GM18502 (cell line): ENCODE data around the gene CYB5RL.
A peak's percentile ranks its signal among the peaks of the same experiment; 100 is the strongest.
"Not testable (repeated sequence)": the region's sequence is repeated elsewhere in the genome, so short reads cannot be mapped to it uniquely, and the experiment has no call there.

Source experiments
- ATAC-seq: cut with Tn5 transposase; IDR thresholded peaks from one replicate; pipeline ENCODE4 v1.9.1; 2021; ENCODE audit warnings: mild to moderate bottlenecking; ENCODE audit not compliant: unreplicated experiment, poor library complexity

The CYB5RL gene

GRCh38 chr1:54227091-54227602, 27.3 kb upstream of the CYB5RL start:
- no peak for ATAC-seq

GRCh38 chr1:54225986-54226559, 26.2 kb upstream of the CYB5RL start:
- no peak for ATAC-seq

GRCh38 chr1:54225378-54225777, 25.5 kb upstream of the CYB5RL start:
- ATAC-seq: no peak

GRCh38 chr1:54224233-54224632, 24.4 kb upstream of the CYB5RL start:
- ATAC-seq: no peak

- no peak for ATAC-seq
These were observed 23.8 kb upstream of the CYB5RL start for GRCh38 chr1:54223441-54224202.

- no peak for ATAC-seq
These were observed 22.9 kb upstream of the CYB5RL start for GRCh38 chr1:54222711-54223110.

- ATAC-seq: no peak
These were observed 22.1 kb upstream of the CYB5RL start for GRCh38 chr1:54221867-54222484.

GRCh38 chr1:54221113-54221834, 21.4 kb upstream of the CYB5RL start:
- ATAC-seq: no peak

GRCh38 chr1:54220004-54220811, 20.4 kb upstream of the CYB5RL start:
- no peak for ATAC-seq

GRCh38 chr1:54219688-54220003, 19.8 kb upstream of the CYB5RL start:
- no peak for ATAC-seq

- ATAC-seq: no peak
These were observed 19.3 kb upstream of the CYB5RL start for GRCh38 chr1:54218883-54219687.

GRCh38 chr1:54215523-54215922, 15.7 kb upstream of the CYB5RL start:
- no peak for ATAC-seq

GRCh38 chr1:54212872-54213271, 13.0 kb upstream of the CYB5RL start:
- no peak for ATAC-seq

- not testable (repeated sequence) for ATAC-seq
These were observed 8.1 kb upstream of the CYB5RL start for GRCh38 chr1:54207896-54208295.

- no peak for ATAC-seq
These were observed 7.5 kb upstream of the CYB5RL start for GRCh38 chr1:54207287-54207686.

GRCh38 chr1:54204199-54204598, 4.4 kb upstream of the CYB5RL start:
- ATAC-seq: no peak

GRCh38 chr1:54200519-54200997, 728 bp upstream of the CYB5RL start:
- no peak for ATAC-seq

GRCh38 chr1:54199151-54199764, 572 bp downstream of the CYB5RL start:
- peak; percentile 6 for ATAC-seq

GRCh38 chr1:54193453-54193852, 6.4 kb downstream of the CYB5RL start:
- no peak for ATAC-seq
